Measurements from ENCODE around the gene UPP1. TPM values are rescaled to one million over a fixed set of nuclear protein-coding genes. Genes with fewer than 3 reads are reported as not detected.

Gene UPP1
- total and polyA plus RNA-seq, 2 of the 13 experiments (the other 11 are each of a cell fraction or from before 2014, with no cell fraction given), result 5.7 to 9.8 TPM

DNA sequence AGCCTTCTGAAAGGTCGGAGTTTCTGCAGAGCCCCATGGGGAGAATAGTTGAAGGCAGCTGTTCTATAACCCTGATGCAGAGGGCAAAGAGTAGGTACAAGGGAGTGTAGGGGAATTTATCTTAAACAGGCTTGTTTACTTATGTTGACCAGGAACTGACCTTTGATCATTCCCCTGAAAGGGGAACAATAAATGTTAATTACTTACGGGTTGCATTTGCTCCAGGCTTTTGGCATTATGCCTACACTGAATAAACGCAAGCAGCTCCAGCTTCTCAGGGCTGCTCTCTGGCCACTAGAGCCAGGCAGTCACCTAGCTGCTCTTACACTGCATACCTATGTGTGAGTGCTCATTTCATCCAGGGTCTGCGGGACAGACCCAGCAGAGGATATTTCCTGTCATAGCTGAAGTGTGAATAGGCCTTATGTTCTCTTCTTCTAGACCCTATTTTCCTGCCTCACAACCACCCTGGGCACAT lies 55.3 kb downstream of the UPP1 start (continued):
- TF ChIP-seq, protein P1, sequence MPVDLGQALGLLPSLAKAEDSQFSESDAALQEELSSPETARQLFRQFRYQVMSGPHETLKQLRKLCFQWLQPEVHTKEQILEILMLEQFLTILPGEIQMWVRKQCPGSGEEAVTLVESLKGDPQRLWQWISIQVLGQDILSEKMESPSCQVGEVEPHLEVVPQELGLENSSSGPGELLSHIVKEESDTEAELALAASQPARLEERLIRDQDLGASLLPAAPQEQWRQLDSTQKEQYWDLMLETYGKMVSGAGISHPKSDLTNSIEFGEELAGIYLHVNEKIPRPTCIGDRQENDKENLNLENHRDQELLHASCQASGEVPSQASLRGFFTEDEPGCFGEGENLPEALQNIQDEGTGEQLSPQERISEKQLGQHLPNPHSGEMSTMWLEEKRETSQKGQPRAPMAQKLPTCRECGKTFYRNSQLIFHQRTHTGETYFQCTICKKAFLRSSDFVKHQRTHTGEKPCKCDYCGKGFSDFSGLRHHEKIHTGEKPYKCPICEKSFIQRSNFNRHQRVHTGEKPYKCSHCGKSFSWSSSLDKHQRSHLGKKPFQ (CRISPR knock-in tag; IDR thresholded peaks at IDR 0.05; ENCODE audit: insufficient replicate concordance), result peak; percentile 88
- peak; percentile 76; the same call in 1 of the 2 replicates for TF ChIP-seq ZNF124 (CRISPR knock-in tag; IDR thresholded peaks at IDR 0.05)
- no peak for TF ChIP-seq TCF12 (IDR thresholded peaks at IDR 0.05)
- TF ChIP-seq TCF12 (CRISPR knock-in tag; IDR thresholded peaks at IDR 0.05), result peak; percentile 83
- TF ChIP-seq ZNF292 (CRISPR knock-in tag; IDR thresholded peaks at IDR 0.05; ENCODE audit: borderline replicate concordance, low read depth), result peak; percentile 30; the same call in 1 of the 2 replicates
- peak; percentile 59; the same call in 1 of the 2 replicates for TF ChIP-seq ARNTL (CRISPR knock-in tag; IDR thresholded peaks at IDR 0.05)
- TF ChIP-seq EP300 (IDR thresholded peaks at IDR 0.05; ENCODE audit: low read depth in 2 of 2, low read length in 2 of 2), result peak; percentile 50 to 79; a peak in 2 of 4 replicates
- peak; percentile 70 for TF ChIP-seq EP300 (CRISPR knock-in tag; IDR thresholded peaks at IDR 0.05; ENCODE audit: borderline replicate concordance)
- no peak for TF ChIP-seq ZSCAN30 (CRISPR knock-in tag; IDR thresholded peaks at IDR 0.05)
- TF ChIP-seq KLF13 (CRISPR knock-in tag; IDR thresholded peaks at IDR 0.05), result no peak
- no peak for TF ChIP-seq MBNL3 (CRISPR knock-in tag; conservative IDR thresholded peaks at IDR 0.05)
- TF ChIP-seq AKAP8 (CRISPR knock-in tag; IDR thresholded peaks at IDR 0.05), result no peak
- TF ChIP-seq, protein P2, sequence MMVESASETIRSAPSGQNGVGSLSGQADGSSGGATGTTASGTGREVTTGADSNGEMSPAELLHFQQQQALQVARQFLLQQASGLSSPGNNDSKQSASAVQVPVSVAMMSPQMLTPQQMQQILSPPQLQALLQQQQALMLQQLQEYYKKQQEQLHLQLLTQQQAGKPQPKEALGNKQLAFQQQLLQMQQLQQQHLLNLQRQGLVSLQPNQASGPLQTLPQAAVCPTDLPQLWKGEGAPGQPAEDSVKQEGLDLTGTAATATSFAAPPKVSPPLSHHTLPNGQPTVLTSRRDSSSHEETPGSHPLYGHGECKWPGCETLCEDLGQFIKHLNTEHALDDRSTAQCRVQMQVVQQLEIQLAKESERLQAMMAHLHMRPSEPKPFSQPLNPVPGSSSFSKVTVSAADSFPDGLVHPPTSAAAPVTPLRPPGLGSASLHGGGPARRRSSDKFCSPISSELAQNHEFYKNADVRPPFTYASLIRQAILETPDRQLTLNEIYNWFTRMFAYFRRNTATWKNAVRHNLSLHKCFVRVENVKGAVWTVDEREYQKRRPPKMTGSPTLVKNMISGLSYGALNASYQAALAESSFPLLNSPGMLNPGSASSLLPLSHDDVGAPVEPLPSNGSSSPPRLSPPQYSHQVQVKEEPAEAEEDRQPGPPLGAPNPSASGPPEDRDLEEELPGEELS (CRISPR knock-in tag; IDR thresholded peaks at IDR 0.05), result peak; percentile 98
- peak; percentile 84; the same call in 1 of the 2 replicates for TF ChIP-seq ZBTB20 (CRISPR knock-in tag; IDR thresholded peaks at IDR 0.05; ENCODE audit: borderline replicate concordance, low read depth)
- no peak for TF ChIP-seq GLMP (CRISPR knock-in tag; IDR thresholded peaks at IDR 0.05; ENCODE audit: borderline replicate concordance)
- peak; percentile 50; the same call in 1 of the 2 replicates for TF ChIP-seq FOSL2 (CRISPR knock-in tag; IDR thresholded peaks at IDR 0.05)
- no peak for TF ChIP-seq ZBTB42 (CRISPR knock-in tag; IDR thresholded peaks at IDR 0.05)
- TF ChIP-seq NR2F6 (IDR thresholded peaks at IDR 0.05), result peak; percentile 91
- peak; percentile 89 for TF ChIP-seq NR2F6 (CRISPR knock-in tag; IDR thresholded peaks at IDR 0.05)
- peak; percentile 50; the same call in 1 of the 2 replicates for TF ChIP-seq ZNF878 (CRISPR knock-in tag; IDR thresholded peaks at IDR 0.05)
- TF ChIP-seq ZNF605 (CRISPR knock-in tag; IDR thresholded peaks at IDR 0.05), result peak; percentile 55; the same call in 1 of the 2 replicates
- TF ChIP-seq AFF4 (CRISPR knock-in tag; IDR thresholded peaks at IDR 0.05), result no peak

Measured in HepG2 (cell line).